Esophagus squamous epithelium (tissue), 5 donors: ENCODE measurements around the gene RFPL1. TPM values are rescaled to one million over a fixed set of nuclear protein-coding genes. Genes with fewer than 3 reads are reported as not detected.

Experiments used
- DNase-seq: peaks from one replicate; lab custom pipeline; 2025; lab: John Stamatoyannopoulos, UW
- H3K27ac ChIP-seq, 4 donors: fragments of 200-600 bp; sonication (generic); one replicate each; pipeline ENCODE4 v1.5.1; 2016 to 2019; ENCODE audit warnings: mild to moderate bottlenecking in 1 of 4
- H3K27me3 ChIP-seq, 4 donors: fragments of 200-600 bp; sonication (generic); 1 replicate in 3 of 4; 2 replicates in 1 of 4; pipeline versions ENCODE4 v1.5.1 to v1.6.0; 2017 to 2021; ENCODE audit warnings: antibody characterized with exemption in 1 of 4
- H3K36me3 ChIP-seq, 3 donors: fragments of 200-600 bp; sonication (generic); one replicate each; pipeline ENCODE4 v1.5.1; 2016 to 2019
- H3K4me1 ChIP-seq, 3 donors: fragments of 200-600 bp; sonication (generic); one replicate each; pipeline ENCODE4 v1.5.1; 2017 to 2019
- H3K4me3 ChIP-seq, 4 donors: fragments of 200-600 bp; sonication (generic); 1 replicate in 3 of 4; 2 replicates in 1 of 4; pipeline ENCODE4 v1.5.1; 2016 to 2019; ENCODE audit warnings: mild to moderate bottlenecking in 2 of 4, moderate library complexity in 1 of 4
- H3K9me3 ChIP-seq, 3 donors: fragments of 200-600 bp; sonication (generic); one replicate each; pipeline ENCODE4 v1.5.1; 2016 to 2019
- POLR2A ChIP-seq, 4 donors: fragments of 450-650 bp; IDR thresholded peaks; one replicate each; pipeline ENCODE4 v1.6.1; 2017; ENCODE audit warnings: antibody characterized with exemption in 4 of 4, mild to moderate bottlenecking in 4 of 4, moderate library complexity in 3 of 4
- WGBS, 2 donors: methylation state at CpG; one replicate each; pipeline ENCODE4 v1.1.5; 2018; 5-methylcytosine and 5-hydroxymethylcytosine counted together
- intact Hi-C: fragments of 100-400 bp; cut with DNase I; formaldehyde crosslinking; loops from one replicate; pipeline ENCODE4 v1.15.0; 2022
- total RNA-seq, 4 donors: library from RNA; depleted of rRNA; stranded (reverse); fragments of >200 nt; gene quantifications; one replicate each; pipeline ENCODE4 v1.1.0, GENCODE V29; 2016
- TF ChIP-seq, protein P1 (sequence below), 6 experiments: fragments of 450-650 bp in 4 of 6; fragments of 200-600 bp in 2 of 6; sonication (generic) in 2 of 6; IDR thresholded peaks; one replicate each; pipeline ENCODE4 v1.5.1; 2016 to 2019; ENCODE audit warnings: antibody characterized with exemption in 6 of 6, mild to moderate bottlenecking in 4 of 6, moderate library complexity in 4 of 6
- donor health status: DM: yes; HTN: yes; CAD: no.

The RFPL1 gene
- total RNA-seq, 4 donors from 2014 or later: not detected

GRCh38 chr22:29427176-29427760 is 11.1 kb upstream of the RFPL1 start:
- no peak overlapping the region for H3K4me3 ChIP-seq
- no peak overlapping the region for H3K27ac ChIP-seq
- no peaks in the 10 kb centered on the region for H3K9me3 ChIP-seq
- peaks cover 0 to 21% (median 0%) of the 10 kb centered on the region in 4 donors for H3K27me3 ChIP-seq
- intact Hi-C loops: no loop called here
- 86% methylated on average over 2 of the region's 2 CpGs; no CpG with 5 or more reads in 1 of the 2 donors for WGBS, 2 donors
- TF ChIP-seq, protein P1, sequence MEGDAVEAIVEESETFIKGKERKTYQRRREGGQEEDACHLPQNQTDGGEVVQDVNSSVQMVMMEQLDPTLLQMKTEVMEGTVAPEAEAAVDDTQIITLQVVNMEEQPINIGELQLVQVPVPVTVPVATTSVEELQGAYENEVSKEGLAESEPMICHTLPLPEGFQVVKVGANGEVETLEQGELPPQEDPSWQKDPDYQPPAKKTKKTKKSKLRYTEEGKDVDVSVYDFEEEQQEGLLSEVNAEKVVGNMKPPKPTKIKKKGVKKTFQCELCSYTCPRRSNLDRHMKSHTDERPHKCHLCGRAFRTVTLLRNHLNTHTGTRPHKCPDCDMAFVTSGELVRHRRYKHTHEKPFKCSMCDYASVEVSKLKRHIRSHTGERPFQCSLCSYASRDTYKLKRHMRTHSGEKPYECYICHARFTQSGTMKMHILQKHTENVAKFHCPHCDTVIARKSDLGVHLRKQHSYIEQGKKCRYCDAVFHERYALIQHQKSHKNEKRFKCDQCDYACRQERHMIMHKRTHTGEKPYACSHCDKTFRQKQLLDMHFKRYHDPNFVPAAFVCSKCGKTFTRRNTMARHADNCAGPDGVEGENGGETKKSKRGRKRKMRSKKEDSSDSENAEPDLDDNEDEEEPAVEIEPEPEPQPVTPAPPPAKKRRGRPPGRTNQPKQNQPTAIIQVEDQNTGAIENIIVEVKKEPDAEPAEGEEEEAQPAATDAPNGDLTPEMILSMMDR (IDR thresholded peaks at IDR 0.05): no peak
- TF ChIP-seq POLR2A (IDR thresholded peaks at IDR 0.05): no peak
- no peaks in the 10 kb centered on the region for H3K36me3 ChIP-seq
- no peak for DNase-seq
- no peaks in the 10 kb centered on the region for H3K4me1 ChIP-seq

- no peaks in the 10 kb centered on the region for H3K4me1 ChIP-seq
- no peak overlapping the region for H3K4me3 ChIP-seq
- H3K36me3 ChIP-seq: no peaks in the 10 kb centered on the region
- no peak for DNase-seq
- no peak overlapping the region for H3K27ac ChIP-seq
- no peaks in the 10 kb centered on the region for H3K9me3 ChIP-seq
- H3K27me3 ChIP-seq: peaks cover 0 to 59% (median 0%) of the 10 kb centered on the region in 4 donors
- WGBS, 2 donors: 63 to 65% methylated on average over 5 of the region's 5 CpGs
- no peak for TF ChIP-seq POLR2A (IDR thresholded peaks at IDR 0.05)
- TF ChIP-seq, protein P1 (IDR thresholded peaks at IDR 0.05): no peak
- intact Hi-C loops: no loop called here
Observed at GRCh38 chr22:29431986-29432385, 6.4 kb upstream of the RFPL1 start.

DNA sequence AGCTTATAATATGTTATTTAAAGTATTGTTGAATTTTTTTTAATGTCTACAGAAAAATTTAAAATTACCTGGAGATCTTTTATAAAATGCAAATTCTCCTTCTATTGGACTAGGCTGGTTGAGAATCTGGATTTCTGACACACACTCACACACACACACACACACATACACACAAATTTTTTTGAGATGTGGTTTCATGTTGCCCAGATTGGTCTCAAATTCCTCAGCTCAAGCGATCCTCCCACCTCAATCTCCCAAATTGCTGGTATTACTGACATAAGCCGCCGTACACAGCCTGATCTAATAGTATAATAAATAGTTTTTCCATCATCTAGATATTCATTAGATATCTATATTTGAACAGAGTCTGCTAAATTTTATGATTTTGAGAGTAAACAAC is 4.5 kb upstream of the RFPL1 start:
- no peaks in the 10 kb centered on the region for H3K36me3 ChIP-seq
- no peak for DNase-seq
- H3K4me1 ChIP-seq: no peaks in the 10 kb centered on the region
- H3K4me3 ChIP-seq: no peak overlapping the region
- H3K27ac ChIP-seq: no peak overlapping the region
- no peaks in the 10 kb centered on the region for H3K9me3 ChIP-seq
- intact Hi-C loops: no loop called here
- no peak for TF ChIP-seq POLR2A (IDR thresholded peaks at IDR 0.05)
- TF ChIP-seq, protein P1 (IDR thresholded peaks at IDR 0.05): no peak
- peaks cover 0 to 59% (median 0%) of the 10 kb centered on the region in 4 donors for H3K27me3 ChIP-seq
- 92 to 93% methylated on average over 3 of the region's 3 CpGs for WGBS, 2 donors

GRCh38 chr22:29434288-29434687 is 4.1 kb upstream of the RFPL1 start:
- no peak overlapping the region for H3K27ac ChIP-seq
- peaks cover 0 to 55% (median 0%) of the 10 kb centered on the region in 4 donors for H3K27me3 ChIP-seq
- H3K4me3 ChIP-seq: no peak overlapping the region
- no peaks in the 10 kb centered on the region for H3K9me3 ChIP-seq
- DNase-seq: no peak
- no peaks in the 10 kb centered on the region for H3K4me1 ChIP-seq
- no peaks in the 10 kb centered on the region for H3K36me3 ChIP-seq
- TF ChIP-seq POLR2A (IDR thresholded peaks at IDR 0.05): no peak
- TF ChIP-seq, protein P1 (IDR thresholded peaks at IDR 0.05): no peak
- intact Hi-C loops: no loop called here
- WGBS, 2 donors: 66 to 71% methylated on average over 7 of the region's 7 CpGs

GRCh38 chr22:29435236-29436136 is 2.9 kb upstream of the RFPL1 start:
- TF ChIP-seq, protein P1 (IDR thresholded peaks at IDR 0.05): no peak
- no peak for TF ChIP-seq POLR2A (IDR thresholded peaks at IDR 0.05)
- no peaks in the 10 kb centered on the region for H3K4me1 ChIP-seq
- peaks cover 0 to 55% (median 0%) of the 10 kb centered on the region in 4 donors for H3K27me3 ChIP-seq
- 53 to 57% methylated on average over 5 of the region's 5 CpGs for WGBS, 2 donors
- no peak overlapping the region for H3K4me3 ChIP-seq
- intact Hi-C loops: no loop called here
- no peaks in the 10 kb centered on the region for H3K9me3 ChIP-seq
- no peak overlapping the region for H3K27ac ChIP-seq
- H3K36me3 ChIP-seq: no peaks in the 10 kb centered on the region
- no peak for DNase-seq
